ENCODE results near the gene IRAK1. TPM values are rescaled to one million over a fixed set of nuclear protein-coding genes. Genes with fewer than 3 reads are reported as not detected.

Gene IRAK1
- total RNA-seq, 1 experiment from 2014 or later = 92.3 TPM

DNA sequence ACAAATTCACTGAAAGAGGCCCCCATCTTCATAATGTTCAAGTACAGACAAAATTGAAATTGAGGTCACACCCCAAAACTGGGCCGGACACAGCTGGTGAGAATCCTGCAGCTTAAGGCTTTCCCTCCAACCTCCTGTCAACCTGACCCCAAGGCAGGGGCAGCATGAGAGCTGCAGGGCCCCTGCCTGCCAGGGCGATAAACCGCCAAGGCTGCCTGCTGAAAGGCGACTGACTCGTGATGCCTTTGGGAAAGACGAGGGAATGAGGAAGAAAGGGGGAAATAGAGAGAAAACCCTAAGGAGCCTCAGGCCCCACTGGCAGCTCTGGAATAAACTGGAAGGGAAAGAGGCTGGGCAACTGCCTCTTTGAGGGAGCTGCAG lies 7.3 kb upstream of the IRAK1 start:
- H3K79me2 ChIP-seq (ENCODE audit: insufficient read depth, low read length) = no peaks in the 10 kb centered on the region
- no peaks in the 10 kb centered on the region for H3K9me2 ChIP-seq (ENCODE audit: insufficient read depth)
- ATAC-seq = no peak
- H3K4me1 ChIP-seq (ENCODE audit: control insufficient read depth in 1 of 2, insufficient read depth in 2 of 2, low read length in 2 of 2) = peaks cover 0 to 8% of the 10 kb centered on the region in 2 experiments; a peak in 2 of 4 replicates
- no peaks in the 10 kb centered on the region; a peak in 1 of 4 replicates for H3K36me3 ChIP-seq (ENCODE audit: control insufficient read depth in 1 of 2, insufficient read depth in 2 of 2, low read length in 2 of 2)
- no TSS peak for BruUV-seq (replicated peaks)
- no peaks in the 10 kb centered on the region for H4K20me1 ChIP-seq (ENCODE audit: insufficient read depth)
- no peak for DNase-seq (ENCODE audit: low read depth, low spot score)
- ChIA-PET POLR2A (no interaction called here), CTCF (no interaction called here), RAD21 (ENCODE audit: low non-redundant PET in 1 of 2, low total read pairs in 2 of 2, uncharacterized antibody in 2 of 2, unreplicated experiment in 2 of 2) (no interaction called here)
- H3K9ac ChIP-seq (ENCODE audit: low read length) = no peak overlapping the region
- TF ChIP-seq ELF1 (IDR thresholded peaks at IDR 0.05; ENCODE audit: borderline replicate concordance, low read depth) = no peak
- TF ChIP-seq FOSL1 (IDR thresholded peaks at IDR 0.05; ENCODE audit: low read depth) = no peak
- TF ChIP-seq JUND (IDR thresholded peaks at IDR 0.05) = no peak
- TF ChIP-seq, protein P1, sequence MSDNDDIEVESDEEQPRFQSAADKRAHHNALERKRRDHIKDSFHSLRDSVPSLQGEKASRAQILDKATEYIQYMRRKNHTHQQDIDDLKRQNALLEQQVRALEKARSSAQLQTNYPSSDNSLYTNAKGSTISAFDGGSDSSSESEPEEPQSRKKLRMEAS (IDR thresholded peaks at IDR 0.05) = no peak
- no peak overlapping the region for H3K4me3 ChIP-seq (replicated peaks in 1 of 2; ENCODE audit: low read depth in 1 of 2, low read length in 2 of 2)
- H2AFZ ChIP-seq (ENCODE audit: low read depth, low read length, poor library complexity, severe bottlenecking) = no peak overlapping the region
- intact Hi-C loops (cut with micrococcal nuclease) = no loop called here
- H3K9me3 ChIP-seq (ENCODE audit: control insufficient read depth in 1 of 2, insufficient read depth in 1 of 2, low read depth in 1 of 2, low read length in 2 of 2) = no peaks in the 10 kb centered on the region
- H3K4me2 ChIP-seq (ENCODE audit: low read length) = no peak overlapping the region
- no peak overlapping the region for H3K27ac ChIP-seq (ENCODE audit: low read depth, low read length)
- no peaks in the 10 kb centered on the region for H3K27me3 ChIP-seq (ENCODE audit: insufficient read depth, low read length)

DNA sequence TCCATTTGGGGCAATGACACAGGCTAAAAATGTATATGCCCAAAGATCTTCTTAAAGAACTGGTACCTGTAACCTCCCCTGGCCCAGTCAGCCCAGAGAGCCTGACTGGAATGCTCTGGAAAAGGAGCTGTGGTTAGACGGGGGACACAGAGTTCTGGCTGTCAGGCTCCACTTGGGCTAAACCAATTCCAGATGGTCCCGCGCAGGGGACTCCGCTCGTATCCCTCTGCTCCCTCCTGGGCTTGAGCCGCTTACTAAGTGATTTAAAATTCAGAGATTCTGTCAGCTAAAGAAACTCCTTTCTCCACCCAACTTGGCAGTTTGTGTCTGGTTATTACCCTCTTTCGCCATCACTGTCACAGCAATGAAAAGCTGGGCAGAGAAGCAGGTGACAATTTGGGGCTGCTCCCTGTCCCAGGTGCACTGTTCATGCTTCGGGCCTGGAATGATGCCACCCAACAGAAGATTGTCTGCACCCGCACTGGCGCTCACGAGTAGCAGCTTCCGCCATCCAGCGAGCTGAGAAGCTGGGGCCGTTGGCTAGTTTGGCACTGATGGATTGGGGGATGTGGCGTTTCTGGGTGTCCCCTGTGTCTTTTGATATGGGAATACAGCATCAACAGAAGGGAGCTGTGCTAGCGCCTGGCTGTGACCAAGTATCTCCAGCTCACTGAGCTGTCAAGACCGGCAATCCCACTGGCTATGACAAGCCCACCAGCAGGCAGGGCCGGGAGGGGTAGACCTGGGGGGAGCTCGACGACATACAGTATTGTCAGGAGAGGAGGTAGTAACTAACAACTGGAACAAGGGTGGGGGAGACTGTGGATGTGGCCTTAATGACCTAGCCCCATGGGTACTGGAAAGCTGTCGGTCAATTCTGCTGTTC lies 6.7 kb upstream of the IRAK1 start:
- ATAC-seq = no peak
- intact Hi-C loops (cut with micrococcal nuclease) = no loop called here
- H3K27ac ChIP-seq (ENCODE audit: low read depth, low read length) = no peak overlapping the region
- H3K4me1 ChIP-seq (ENCODE audit: control insufficient read depth in 1 of 2, insufficient read depth in 2 of 2, low read length in 2 of 2) = peaks cover 3 to 14% of the 10 kb centered on the region in 2 experiments
- no peak overlapping the region for H3K4me2 ChIP-seq (ENCODE audit: low read length)
- TF ChIP-seq SIN3A (IDR thresholded peaks at IDR 0.05; ENCODE audit: low read depth) (no peak), JUND (IDR thresholded peaks at IDR 0.05) (no peak)
- H4K20me1 ChIP-seq (ENCODE audit: insufficient read depth) = no peaks in the 10 kb centered on the region
- DNase-seq (ENCODE audit: low read depth, low spot score) = no peak
- H3K9me3 ChIP-seq (ENCODE audit: control insufficient read depth in 1 of 2, insufficient read depth in 1 of 2, low read depth in 1 of 2, low read length in 2 of 2) = no peaks in the 10 kb centered on the region
- H3K4me3 ChIP-seq (replicated peaks in 1 of 2; ENCODE audit: low read depth in 1 of 2, low read length in 2 of 2) = no peak overlapping the region
- H3K9me2 ChIP-seq (ENCODE audit: insufficient read depth) = no peaks in the 10 kb centered on the region
- ChIA-PET CTCF (no interaction called here), POLR2A (interaction anchor here (0.5 kb wide), 1 partner anchor 16 kb away, joined by 3 read pairs; no protein-coding TSS in a partner anchor), RAD21 (ENCODE audit: low non-redundant PET in 1 of 2, low total read pairs in 2 of 2, uncharacterized antibody in 2 of 2, unreplicated experiment in 2 of 2) (no interaction called here)
- H3K27me3 ChIP-seq (ENCODE audit: insufficient read depth, low read length) = no peaks in the 10 kb centered on the region
- no peaks in the 10 kb centered on the region; a peak in 1 of 4 replicates for H3K36me3 ChIP-seq (ENCODE audit: control insufficient read depth in 1 of 2, insufficient read depth in 2 of 2, low read length in 2 of 2)
- H3K79me2 ChIP-seq (ENCODE audit: insufficient read depth, low read length) = no peaks in the 10 kb centered on the region; the same call in 1 of the 2 replicates
- no peak overlapping the region for H3K9ac ChIP-seq (ENCODE audit: low read length)
- H2AFZ ChIP-seq (ENCODE audit: low read depth, low read length, poor library complexity, severe bottlenecking) = no peak overlapping the region
- BruUV-seq (replicated peaks) = no TSS peak
